Hepatocyte (in vitro differentiated cells): Measurements from ENCODE around the gene COQ4.

Experiments used
- CTCF ChIP-seq: fragments of 200-600 bp; sonication (generic); IDR thresholded peaks from 2 replicates; pipeline ENCODE4 v1.5.1; 2016; ENCODE audit warnings: antibody characterized with exemption, mild to moderate bottlenecking; ENCODE audit not compliant: poor library complexity
- EZH2 ChIP-seq: fragments of 200-600 bp; sonication (generic); IDR thresholded peaks from 2 replicates; pipeline ENCODE4 v1.6.1; 2016; ENCODE audit warnings: antibody characterized with exemption, mild to moderate bottlenecking, borderline replicate concordance
- EZH2phosphoT487 ChIP-seq: fragments of 200-600 bp; sonication (generic); IDR thresholded peaks from one replicate; pipeline ENCODE4 v1.6.1; 2018; ENCODE audit warnings: antibody characterized with exemption, mild to moderate bottlenecking, low read depth, moderate library complexity; ENCODE audit not compliant: unreplicated experiment, severe bottlenecking

DNA sequence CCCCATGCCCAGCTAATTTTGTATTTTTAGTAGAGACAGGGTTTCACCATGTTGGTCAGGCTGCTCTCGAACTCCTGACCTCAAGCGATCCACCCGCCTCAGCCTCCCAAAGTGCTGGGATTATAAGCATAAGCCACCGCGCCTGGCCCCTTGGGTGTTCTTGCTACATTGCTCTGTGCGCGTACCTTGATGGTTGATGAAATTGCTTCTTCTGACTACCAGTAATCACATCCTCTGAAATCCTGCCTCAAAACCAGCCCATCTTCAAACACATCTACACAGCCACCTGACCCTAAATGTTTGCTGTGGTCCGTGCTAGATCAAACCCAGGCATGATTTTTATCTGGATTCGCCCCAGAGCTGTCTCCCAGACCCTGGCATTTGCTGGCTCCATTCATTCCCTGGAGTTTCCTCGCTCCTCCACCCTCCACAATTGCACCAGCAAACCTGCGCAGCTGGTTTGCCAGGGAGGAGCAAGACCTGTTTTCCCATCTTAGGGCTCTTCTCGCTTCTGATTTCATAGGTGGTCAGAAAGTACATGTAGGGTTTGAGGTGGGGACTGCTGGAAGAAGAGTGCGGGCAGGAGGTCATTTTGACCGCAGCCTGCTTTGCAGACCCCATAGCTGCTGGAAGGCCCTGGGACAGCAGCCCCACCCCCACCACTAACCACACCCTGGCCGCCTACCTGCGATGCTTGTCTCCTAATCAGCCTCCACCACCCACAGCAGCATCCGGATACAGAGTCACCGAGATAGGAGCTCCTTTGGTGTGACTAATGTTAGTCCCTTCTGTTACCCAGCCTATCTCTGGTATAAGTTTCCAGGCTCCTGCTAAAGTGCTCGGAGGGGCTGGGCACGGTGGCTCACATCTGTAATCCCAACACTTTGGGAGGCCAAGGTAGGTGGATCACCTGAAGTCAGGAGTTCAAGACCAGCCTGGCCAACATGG, 23.8 kb upstream of the COQ4 start:
- no peak for TF ChIP-seq CTCF
- TF ChIP-seq EZH2phosphoT487 = no peak
- no peak for TF ChIP-seq EZH2
